ENCODE measurements around the gene ARHGAP45. TPM values are rescaled to one million over a fixed set of nuclear protein-coding genes. Genes with fewer than 3 reads are reported as not detected.
A peak's percentile ranks its signal among the peaks of the same experiment; 100 is the strongest.

The ARHGAP45 gene
- total RNA-seq, 1 experiment from 2014 or later, result 11.6 TPM

DNA sequence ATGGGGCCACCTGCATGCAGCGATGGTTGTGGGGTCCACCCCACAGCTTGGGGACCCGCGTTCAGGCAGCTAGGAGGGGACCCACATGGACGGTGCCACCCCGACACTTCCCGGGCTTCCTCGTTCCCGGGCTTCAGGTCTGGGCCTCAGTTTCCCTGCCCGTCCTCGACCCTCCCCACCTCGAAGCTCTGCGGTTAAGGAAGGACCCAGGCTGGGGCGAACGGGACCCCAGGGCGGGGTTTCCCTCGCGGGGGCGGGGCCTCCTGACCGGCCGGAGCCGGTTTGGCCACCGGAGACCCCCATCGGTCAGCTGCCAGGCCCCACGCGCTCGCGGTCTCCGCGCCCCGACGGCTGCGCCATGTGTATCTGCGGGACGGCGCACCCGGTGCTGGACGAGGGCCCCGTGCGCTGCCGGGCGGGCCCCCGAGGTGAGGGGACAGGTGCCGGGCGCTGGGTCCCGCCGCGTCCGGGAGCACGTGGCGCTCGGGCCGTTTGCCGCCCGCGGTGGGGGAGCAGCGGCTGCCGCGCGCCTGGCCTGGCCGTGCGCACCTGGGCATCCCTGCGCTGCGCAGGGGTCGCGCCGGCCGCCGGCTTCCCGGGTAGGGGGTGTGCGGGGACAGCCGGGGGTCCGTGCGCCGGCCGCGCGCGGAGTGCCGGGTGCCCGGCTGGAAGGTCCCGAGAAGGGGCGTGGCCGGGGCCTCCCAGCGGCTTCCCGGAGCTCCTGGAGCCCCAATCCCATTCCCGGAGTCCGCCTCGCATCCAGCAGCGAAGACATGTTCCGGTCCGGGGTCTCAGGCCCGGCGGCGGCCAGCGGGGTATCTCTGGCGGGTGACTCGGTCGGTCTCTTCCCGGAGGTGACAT is 4.2 kb downstream of the ARHGAP45 start:
- no peak for DNase-seq (ENCODE audit: low read depth)

DNA sequence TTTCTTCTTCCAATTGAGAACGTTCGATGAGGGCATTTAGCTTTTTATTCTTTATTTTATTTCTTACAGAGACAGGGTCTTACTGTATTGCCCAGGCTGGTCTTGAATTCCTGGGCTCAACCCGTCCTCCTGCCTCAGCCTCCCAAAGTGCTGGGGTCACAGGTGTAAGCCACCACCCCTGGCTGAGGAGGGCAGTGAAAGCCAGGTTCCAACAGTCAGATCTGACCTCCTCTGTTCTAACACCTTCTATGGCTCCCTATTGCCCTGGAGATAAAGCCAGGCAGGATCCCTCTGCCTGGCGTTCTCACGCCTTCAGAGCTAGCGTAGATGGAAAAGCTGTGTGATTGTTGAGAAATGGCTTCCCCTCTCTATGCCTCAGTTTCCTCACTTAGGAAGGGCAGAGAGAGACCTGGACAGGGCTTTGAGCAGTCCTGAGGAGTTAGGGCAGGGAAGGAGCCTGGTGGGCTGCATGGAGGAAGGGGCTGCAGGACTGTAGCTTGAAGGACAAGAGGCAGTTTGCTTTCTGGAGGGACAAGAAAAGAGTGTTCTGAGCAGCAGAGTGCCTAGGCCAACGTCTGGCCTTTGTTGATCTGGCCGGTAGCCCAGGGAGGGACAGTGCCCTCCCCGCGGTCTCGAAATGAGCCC is 5.5 kb downstream of the ARHGAP45 start:
- no peak for DNase-seq (ENCODE audit: low read depth)

DNA sequence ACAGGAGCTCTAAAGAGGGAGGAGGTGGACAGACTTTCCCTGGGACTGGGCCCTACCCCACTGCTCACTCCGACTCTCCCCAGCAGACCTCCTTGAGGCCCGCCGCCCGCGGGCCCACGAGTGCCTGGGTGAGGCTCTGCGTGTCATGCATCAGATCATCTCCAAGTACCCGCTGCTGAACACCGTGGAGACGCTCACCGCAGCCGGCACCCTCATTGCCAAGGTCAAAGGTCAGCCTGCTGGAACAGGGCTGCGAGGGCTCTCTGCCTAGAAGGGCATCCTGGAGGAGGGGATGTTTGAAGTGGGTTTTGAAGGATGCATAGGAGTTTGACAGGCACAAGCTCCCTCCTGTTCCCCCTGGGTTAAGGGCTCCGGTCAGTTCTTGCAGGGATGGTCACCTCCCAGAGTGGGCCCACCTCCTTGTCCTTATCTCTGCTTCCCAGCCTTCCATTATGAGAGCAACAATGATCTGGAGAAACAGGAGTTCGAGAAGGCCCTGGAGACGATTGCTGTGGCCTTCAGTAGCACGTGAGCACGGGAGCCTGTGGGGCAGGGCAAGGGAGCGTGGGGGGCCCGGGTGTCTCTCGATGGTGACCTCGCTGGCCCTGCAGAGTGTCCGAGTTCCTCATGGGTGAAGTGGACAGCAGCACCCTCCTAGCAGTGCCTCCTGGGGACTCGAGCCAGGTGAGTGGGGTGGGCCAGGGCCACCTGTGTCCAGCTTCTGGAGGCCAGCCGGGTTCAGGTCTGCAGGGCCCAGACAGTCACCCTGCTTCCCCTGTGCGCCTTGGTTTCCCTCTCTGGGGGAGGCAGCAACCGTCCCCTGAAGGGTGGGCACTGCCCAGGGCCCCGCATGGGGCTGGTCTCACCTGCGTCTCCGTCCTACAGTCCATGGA is 6.3 kb downstream of the ARHGAP45 start:
- no peak for DNase-seq (ENCODE audit: low read depth)

DNA sequence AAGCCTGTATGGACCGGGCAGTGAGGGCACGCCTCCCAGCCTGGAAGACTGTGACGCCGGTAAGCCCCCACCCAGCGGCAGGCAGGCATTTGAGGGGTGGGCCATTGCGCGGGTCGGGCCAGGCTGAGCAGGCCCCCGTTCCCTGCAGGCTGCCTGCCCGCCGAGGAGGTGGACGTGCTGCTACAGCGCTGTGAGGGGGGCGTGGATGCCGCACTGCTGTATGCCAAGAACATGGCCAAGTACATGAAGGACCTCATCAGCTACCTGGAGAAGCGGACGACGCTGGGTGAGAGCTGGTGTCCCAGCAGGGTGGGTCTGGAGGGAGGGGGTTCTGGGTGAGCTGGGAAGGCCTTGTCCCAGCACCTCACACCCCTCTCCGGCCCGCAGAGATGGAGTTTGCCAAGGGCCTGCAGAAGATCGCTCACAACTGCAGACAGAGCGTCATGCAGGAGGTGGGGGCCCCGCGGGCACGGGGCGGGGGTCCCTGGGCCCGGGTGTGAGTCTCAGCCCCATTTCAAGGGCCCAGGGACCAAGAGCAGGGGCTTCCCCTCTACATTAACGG is 7.1 kb downstream of the ARHGAP45 start:
- no peak for DNase-seq (ENCODE audit: low read depth)

DNA sequence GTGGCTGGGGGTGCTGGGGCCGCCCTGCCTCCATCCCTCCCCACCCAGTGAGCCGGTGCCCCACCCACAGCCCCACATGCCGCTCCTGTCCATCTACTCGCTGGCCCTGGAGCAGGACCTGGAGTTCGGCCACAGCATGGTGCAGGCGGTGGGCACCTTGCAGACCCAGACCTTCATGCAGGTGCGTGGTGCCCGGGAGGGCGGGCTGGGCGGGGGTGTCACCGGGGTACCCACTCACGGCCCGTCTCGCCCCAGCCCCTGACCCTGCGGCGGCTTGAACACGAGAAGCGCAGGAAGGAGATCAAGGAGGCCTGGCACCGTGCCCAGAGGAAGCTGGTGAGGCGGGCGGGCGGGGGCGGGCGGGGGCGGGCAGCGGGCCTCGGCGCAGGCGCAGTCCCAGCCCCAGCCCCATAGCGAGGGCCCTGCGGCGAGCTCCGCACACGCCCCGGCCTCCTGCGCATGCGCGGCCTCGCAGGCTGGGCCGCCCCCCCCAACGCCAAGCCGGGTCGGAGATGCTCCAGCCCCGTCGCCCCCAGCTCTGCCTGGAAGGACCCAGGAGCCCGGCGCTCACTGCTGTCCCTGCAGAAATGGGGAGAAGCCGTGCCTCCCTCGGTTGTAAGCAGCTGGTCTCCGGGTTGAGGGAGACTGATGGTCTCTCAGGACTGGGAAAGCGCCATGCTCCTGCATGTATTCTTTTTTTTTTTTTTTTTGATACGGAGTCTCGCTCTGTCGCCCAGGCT is 7.7 kb downstream of the ARHGAP45 start:
- peak; percentile 91 for DNase-seq (ENCODE audit: low read depth)

DNA sequence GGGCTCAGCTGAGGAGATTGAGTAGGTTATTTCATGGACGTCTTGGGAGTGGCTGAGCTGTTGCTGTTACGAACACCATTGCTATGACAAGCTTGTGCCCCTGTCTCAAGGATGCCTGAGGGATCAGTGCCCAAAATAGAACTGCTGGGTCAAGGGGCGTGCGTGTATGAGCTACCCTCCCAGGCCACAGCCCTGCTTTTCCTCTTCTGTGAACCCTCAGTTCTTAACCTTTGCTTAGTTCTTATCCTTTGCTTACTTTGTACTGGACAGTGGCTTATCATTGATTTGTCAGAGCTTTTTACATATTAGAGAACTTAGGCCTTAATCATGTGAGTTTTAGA is 9.0 kb downstream of the ARHGAP45 start:
- DNase-seq (ENCODE audit: low read depth), result no peak

DNA sequence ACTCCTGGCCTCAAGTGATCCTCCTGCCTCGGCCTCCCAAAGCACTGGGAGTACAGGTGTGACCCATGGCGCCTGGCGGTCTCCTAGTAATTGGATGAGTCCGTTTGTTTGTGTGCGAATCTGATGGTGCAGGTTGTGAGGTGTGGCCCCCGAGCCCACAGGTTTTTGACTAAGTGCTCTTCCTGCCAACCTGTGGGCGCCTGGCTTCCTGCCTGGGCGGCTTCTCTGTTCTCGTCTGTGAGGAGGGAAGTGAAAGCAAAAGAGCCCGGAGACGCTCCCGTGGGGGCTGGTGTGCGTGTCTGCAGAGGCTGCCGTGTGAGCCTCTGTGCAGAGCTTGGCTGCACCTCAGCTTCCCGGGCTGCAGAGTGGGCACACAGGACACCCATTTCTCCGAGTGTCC is 10.0 kb downstream of the ARHGAP45 start:
- peak; percentile 56 for DNase-seq (ENCODE audit: low read depth)

DNA sequence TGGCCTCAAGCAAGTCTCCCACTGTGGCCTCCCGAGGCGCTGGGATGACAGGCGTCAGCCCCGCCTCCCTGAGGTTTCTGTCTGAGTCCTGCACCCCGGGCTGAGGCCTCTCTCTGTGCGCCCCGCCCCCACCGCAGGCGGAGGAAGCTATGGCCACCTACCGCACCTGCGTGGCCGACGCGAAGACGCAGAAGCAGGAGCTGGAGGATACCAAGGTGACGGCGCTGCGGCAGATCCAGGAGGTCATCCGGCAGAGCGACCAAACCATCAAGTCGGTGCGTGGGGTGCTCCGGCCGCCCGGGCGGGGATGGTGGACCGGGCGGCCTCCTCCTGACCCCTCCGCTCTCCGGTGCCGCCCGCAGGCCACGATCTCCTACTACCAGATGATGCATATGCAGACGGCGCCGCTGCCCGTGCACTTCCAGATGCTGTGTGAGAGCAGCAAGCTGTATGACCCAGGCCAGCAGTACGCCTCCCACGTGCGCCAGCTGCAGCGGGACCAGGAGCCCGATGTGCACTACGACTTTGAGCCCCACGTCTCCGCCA is 12.7 kb downstream of the ARHGAP45 start:
- DNase-seq (ENCODE audit: low read depth), result no peak

DNA sequence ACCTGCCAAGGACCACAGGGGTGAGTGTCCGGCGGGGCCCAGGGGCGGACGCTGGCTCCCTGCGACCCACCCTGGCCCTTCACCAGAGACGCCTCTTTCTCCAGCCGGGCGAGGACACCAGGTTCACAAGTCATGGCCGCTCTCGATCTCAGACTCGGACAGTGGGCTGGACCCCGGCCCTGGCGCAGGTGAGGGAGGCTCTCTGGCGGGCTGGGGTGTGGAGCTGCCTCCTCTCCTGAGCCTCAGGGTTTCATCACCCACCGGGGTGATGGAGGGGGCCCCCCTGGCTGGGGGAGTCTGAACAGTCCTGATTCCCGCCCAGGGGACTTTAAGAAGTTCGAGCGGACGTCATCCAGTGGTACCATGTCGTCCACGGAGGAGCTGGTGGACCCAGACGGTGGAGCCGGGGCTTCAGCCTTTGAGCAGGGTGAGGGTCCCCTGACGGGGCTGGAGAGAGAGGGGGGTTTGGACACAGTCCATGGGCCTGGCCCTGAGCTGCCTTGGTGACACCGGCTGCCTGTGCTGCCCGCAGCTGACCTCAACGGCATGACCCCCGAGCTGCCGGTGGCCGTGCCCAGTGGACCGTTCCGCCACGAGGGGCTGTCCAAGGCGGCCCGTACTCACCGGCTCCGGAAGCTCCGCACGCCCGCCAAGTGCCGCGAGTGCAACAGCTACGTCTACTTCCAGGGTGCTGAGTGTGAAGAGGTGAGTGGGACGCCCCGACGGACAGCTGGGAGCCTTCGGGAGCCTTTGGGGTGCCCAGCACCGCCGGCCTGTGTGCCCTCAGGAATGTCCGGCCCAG is 13.6 kb downstream of the ARHGAP45 start:
- no peak for DNase-seq (ENCODE audit: low read depth)

DNA sequence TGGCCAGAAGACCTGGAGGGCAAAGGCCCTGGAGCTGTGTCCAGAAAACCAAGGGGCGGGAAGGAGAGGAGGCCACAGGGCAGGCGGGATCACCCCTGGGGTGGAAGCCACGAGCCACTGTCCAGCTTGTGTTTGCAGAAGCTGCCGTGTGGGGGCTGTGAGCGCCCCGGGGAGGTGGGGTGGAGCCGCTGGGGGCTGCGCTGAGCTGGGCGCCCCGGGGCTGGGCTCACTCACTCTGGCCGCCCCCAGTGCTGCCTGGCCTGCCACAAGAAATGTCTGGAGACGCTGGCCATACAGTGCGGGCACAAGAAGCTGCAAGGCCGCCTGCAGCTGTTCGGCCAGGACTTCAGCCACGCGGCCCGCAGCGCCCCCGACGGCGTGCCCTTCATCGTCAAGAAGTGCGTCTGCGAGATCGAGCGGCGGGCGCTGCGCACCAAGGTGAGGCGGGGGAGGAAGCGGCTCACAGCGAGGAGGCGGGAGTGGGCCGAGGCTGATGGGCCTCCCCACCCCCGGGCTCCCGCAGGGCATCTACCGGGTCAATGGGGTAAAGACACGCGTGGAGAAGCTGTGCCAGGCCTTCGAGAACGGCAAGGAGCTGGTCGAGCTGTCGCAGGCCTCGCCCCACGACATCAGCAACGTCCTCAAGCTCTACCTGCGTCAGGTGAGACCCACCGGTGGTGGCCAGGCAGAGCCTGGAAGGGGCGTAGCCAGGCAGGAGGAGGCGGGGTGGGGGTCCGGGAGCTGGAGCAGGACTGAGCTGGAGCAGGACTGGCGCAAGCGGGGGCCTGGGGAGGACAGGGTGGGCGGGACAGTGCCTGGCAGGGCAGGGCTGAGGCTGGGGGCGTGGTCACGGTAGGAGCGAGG is 14.6 kb downstream of the ARHGAP45 start:
- no peak for DNase-seq (ENCODE audit: low read depth)

DNA sequence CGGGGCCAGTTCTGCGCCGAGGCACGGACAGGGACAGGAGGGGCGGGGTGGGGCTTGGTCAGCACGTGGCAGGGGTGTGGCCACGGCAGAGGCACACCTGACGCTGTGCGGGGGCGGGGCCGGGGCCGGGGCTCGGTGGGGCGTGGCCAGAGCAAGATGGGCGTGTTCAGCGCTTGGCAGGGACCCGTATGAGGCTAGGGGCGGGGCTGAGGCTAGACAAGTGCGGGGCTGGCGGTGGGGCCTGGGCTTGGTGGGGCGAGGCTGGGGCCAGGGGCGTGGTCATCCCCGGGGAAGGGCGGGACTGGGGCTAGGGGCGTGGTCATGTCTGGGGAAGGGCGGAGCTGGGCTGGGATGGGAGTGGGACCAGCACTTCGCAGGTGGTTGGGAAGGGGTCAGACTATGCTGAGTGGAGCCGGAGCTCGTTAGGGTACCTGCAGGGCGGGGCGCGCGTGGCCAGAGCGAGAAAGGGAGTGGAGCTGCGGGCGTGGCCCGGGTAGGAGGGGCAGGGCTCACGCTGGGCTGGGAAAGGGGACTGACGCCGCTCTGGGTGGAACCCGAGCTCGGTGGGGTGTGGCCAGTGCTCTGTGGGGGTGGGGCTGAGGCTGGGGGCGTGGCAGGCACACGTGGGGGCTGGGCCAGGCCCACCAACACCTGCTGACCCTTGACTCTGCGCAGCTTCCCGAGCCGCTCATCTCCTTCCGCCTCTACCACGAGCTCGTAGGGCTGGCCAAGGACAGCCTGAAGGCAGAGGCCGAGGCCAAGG is 15.4 kb downstream of the ARHGAP45 start:
- DNase-seq (ENCODE audit: low read depth), result peak; percentile 73

DNA sequence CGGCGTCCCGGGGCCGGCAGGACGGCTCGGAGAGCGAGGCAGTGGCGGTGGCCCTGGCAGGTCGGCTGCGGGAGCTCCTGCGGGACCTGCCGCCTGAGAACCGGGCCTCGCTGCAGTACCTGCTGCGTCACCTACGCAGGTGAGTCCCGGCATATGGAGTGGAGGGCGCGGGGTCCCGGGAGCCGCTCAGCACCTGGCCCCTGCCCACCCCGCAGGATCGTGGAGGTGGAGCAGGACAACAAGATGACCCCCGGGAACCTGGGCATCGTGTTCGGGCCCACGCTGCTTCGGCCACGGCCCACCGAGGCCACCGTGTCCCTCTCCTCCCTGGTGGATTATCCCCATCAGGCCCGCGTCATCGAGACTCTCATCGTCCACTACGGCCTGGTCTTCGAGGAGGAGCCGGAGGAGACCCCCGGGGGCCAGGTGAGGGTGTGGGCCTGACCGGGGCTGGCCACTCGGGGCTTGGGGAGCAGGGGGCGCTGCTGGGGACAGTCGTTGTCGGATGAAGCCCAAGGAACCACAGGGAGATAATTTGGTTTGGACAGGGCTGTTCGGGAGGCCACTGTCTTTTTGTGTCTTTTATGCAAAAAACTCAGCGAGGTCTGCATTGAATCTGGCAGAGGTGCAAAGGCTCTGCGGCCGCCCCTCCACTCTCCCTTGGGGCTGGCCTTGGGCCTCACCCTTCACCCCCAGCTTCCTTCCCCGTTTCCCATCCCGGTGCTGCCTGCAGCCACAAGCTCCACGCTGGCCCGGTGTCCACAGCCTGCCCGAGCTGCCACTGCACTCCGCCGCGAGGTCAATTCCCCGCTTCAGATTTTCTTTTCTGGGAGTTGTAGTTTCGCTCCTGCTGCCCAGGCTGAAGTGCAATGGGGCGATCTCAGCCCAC is 16.2 kb downstream of the ARHGAP45 start:
- DNase-seq (ENCODE audit: low read depth), result no peak

DNA sequence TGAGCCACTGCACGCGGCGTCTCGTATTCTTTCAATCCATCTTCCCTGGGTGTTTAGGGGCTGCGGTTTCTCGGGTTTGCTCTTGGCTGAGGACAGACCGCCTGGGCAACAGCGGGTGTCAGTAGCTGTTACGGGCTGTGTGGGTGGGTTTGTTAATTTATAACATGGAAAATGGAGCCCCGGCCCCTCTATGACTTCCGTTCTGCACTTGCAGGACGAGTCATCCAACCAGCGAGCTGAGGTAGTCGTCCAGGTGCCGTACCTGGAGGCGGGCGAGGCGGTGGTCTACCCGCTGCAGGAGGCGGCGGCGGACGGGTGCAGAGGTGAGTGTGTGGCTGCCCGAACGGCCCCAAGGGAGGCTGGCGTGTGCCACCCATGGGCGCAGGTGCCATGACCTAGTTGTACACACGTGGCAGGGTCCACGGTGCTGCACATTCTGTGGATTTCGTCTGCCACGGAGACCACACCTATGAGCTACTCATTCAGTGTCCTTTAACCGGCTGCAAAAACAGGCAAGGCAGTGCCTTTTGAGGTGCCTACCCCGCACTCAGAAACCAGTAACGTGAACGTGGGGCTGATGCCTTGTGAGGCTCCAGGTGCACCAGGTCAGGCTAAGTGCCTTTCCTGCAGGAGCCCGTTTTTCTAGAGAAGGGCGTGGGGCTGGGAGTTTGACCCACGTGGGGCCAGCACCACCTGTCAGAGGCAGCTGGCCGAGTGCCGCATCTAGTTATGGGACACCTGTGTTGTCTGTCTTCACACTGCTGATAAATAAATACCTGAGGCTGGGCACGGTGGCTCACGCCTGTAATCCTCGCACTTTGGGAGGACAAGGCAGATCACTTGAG is 17.3 kb downstream of the ARHGAP45 start:
- DNase-seq (ENCODE audit: low read depth), result no peak

DNA sequence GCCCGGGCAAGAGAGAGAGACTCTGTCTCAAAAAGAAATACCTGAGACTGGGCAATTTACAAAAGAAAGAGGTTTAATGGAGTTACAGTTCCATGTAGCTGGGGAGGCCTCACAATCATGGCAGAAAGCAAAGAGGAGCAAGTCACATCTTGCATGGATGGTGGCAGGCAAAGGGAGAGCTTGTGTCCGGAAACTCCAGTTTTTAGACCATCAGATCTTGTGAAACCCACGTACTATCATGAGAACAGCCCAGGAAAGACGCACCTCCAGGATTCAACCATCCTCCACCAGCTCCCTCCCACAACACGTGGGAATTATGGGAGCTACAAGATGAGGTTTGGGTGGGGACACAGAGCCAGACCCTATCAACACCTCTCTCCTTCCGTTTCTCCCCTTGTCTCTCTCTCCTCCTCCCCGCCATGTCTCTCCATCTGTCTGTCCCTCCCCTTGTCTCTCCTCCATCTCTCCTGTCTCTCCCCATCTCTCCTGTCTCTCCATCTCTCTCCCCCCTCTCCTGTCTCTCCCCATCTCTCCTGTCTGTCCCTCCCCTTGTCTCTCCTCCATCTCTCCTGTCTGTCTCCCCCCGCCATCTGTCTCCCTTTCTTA is 18.2 kb downstream of the ARHGAP45 start:
- no peak for DNase-seq (ENCODE audit: low read depth)

DNA sequence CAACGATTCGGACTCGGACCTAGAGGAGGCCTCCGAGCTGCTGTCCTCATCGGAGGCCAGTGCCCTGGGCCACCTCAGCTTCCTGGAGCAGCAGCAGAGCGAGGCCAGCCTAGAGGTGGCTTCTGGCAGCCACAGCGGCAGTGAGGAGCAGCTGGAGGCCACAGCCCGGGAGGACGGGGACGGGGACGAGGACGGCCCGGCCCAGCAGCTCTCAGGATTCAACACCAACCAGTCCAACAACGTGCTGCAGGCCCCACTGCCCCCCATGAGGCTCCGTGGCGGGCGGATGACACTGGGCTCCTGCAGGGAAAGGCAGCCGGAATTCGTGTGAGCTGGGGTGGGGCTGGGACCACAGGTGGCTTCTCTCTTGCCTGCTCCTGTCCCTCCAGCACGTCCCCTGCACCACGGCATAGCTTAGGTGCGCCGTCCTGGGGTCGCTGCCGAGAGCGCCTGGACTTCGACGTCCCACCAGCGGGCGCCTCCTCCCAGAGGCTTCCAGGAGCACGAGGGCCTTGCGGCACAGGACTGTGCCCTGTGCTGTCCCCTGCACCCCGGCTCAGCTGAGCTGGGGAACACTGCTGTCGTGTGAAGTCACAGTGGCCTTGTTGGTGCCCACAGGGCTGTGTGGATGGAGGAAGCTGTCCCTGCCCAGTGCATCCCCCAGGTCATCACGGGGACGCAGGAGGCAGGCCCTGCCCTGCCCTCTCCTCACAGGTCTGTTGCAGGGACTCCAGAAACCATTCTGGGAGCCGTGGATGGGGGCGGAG is 18.9 kb downstream of the ARHGAP45 start:
- DNase-seq (ENCODE audit: low read depth), result no peak

Measured in Daoy (cell line).